ENCODE measurements around the gene MIS18BP1.

GRCh38 chr14:45177076-45177475 is 75.9 kb downstream of the MIS18BP1 start:
- TF ChIP-seq CTCF (IDR thresholded peaks at IDR 0.05) (no peak), EP300 (IDR thresholded peaks at IDR 0.05) (no peak), POLR2A (IDR thresholded peaks at IDR 0.05) (no peak)

Measured in tibial nerve (tissue), 4 donors.